NOMO-1 (cell line): Measurements from ENCODE around the gene NEAT1.
A peak's percentile ranks its signal among the peaks of the same experiment; 100 is the strongest.

Source experiments
- DNase-seq, 2 experiments: peaks; one replicate each; lab custom pipeline; 2025; ENCODE audit not compliant: unreplicated experiment in 2 of 2; lab: John Stamatoyannopoulos, UW

NEAT1 gene

DNA sequence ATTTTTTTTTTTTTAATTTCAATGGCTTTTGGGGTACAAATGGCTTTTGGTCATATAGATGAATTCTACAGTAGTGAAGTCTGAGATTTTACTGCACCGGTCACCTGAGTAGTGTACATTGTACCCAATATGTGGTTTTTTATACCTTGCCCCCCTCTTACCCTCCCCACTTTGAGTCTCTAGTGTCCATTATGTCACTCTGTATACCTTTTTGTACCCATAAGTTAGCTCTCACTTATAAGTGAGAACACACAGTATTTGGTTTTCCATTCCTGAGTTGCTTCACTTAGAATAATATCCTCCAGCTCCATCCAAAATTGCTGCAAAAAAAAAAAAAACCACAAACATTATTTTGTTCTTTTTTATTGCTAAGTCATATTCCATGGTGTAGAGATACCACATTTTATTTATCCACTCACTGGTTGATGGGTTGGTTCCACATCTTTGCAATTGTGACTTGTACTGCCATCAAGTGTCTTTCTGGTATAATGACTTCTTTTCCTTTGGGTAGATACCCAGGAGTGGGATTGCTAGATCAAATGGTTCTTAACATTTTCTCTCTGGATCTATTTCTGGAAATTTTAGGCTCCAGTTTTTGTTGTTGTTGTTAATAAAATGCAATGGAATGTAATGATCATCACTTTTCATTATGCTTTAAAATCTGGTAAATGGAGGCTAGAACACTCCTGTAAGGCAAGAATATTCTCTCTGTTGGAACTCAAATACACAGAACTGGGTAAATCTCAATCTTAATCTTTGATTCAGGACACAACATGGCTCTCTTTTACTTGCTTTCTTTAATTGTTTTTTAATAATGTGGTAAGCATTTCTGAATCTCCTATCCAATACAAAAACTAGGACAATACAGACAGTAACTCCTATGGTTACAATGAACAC is 10.3 kb downstream of the NEAT1 start:
- peak in 1 of 2 experiments; percentile 34 for DNase-seq

DNA sequence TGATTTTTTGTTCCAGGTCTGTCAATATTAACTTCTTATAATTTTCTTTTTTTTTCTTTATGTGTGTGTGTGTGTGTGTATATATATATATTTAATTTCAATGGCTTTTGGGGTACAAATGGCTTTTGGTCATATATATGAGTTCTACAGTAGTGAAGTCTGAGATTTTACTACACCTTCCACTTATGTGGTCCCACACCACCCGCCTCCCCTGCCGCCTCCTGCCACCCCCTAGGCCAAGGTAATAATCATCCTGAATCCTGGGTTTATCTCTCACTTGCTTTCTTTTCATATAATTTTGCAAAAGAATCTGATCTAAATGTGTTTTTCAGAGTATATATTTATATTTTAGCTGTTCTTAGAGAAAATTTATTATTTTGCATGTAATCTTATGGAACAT is 11.1 kb downstream of the NEAT1 start:
- no peak for DNase-seq

GRCh38 chr11:65434057-65434666 is 11.6 kb downstream of the NEAT1 start:
- no peak for DNase-seq

DNA sequence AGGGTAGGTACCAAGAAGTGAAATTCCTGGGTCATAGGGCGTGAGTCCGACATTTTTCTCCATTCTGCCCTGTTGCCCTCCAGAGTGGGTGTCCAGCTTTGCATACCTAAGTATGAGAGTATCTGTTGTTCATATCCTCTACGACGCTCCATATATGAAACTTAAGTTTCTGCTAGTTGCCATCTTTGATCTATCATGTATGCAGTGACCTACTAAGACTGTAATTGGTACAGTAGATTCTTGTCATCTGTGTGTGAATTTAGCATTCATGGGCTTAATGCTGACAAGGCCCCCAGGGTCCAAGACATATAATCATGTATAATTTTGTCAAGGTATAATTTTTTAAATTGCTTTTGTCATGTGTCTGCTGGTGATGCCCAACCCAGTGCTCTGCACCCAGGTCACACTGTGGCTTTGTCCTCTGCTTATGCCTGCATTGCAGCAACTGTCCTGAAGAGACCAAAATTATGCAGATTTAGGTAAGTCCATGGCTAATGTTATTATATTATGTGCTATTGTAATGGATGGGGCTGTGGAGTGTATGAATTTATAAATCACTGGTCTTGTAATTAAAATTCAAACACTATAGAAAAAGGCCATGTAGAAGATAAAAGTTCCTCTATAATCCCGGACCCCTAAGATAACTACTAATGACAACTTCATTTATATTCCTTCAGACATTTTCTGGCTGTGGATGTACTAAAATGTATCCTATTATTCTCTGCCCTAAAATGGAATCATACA is 12.2 kb downstream of the NEAT1 start:
- DNase-seq = no peak

DNA sequence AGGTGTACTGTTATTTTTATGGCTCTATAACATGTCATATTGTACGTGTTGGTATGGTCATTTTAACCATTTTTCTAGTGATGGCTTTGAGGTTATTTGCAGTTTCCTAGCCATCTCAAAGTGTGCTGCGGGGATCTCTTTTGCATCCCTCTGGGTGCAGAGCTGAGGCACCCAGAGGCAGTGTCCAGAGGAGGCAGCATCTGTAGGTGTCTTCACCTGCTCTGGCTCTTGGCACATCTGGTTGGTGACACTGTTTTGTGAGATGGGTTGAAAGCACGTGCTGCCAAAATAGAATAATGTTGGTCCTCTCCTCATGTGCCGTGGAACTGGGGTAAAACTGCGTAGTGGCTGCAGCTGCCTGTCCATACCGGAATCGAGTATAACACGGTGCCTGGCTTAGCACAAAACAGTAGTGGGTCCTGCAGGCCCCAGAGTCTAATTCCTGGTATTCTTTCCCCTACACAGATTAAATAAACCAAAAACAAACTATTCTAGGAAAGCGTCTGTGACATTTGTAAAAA is 12.9 kb downstream of the NEAT1 start:
- no peak for DNase-seq

DNA sequence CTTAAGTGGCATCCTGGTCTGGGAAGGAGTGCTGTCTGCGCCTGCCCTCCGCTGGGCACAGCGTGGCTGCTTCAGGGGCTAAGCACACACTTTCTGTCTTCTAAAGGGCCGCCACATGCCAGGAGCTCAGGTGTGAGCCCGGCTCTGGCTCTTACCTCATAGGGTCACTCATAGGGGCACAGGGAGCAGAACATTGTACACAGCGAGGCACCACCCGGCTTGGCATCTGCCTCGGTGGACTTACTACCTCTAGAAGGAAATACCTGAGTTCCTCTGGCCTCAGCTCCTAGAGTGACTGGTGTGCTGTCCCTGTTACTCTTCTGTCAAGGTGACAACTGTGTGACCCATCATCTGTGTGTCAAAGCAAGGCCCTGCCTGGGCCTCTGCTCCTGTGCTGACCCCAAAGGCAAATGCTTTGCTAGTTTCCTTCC is 13.4 kb downstream of the NEAT1 start:
- DNase-seq = no peak

GRCh38 chr11:65436412-65437032 is 13.9 kb downstream of the NEAT1 start:
- no peak for DNase-seq

DNA sequence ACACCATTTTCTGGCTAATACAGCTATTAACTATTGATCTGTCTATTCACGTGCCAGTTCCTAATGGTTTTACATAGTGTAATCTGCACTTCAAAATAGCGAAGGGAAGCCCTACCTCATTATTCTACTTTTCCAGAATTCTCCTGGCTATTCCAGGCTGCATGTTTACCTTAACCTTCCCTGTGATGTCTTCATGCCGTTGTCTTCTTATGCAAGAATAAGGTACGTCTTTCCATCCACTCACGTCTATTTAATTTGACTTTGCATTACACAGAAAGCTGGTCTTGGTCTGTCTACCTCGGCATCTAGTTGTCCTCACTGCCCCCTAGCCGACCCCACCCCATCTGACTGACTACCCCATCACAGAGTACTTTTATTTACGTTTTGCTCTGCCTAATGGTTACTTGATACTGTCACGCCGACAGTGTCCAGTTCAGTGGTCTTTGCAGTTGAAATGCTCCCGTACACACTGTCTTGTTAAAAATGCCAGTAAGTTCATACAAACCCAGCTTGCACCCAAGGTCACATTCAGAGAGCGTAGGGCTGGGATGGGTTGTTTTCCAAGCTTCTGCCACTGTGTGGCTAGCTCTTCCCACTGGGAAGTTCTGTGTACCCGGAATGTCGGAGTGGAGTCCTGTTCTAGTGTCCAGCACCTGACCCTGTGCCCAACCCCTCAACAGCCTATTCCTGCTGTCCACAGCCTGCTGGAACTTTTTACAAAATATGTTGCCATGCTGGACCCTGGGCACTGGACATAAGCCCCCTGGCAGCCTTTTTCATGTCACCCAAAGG is 15.0 kb downstream of the NEAT1 start:
- no peak for DNase-seq

DNA sequence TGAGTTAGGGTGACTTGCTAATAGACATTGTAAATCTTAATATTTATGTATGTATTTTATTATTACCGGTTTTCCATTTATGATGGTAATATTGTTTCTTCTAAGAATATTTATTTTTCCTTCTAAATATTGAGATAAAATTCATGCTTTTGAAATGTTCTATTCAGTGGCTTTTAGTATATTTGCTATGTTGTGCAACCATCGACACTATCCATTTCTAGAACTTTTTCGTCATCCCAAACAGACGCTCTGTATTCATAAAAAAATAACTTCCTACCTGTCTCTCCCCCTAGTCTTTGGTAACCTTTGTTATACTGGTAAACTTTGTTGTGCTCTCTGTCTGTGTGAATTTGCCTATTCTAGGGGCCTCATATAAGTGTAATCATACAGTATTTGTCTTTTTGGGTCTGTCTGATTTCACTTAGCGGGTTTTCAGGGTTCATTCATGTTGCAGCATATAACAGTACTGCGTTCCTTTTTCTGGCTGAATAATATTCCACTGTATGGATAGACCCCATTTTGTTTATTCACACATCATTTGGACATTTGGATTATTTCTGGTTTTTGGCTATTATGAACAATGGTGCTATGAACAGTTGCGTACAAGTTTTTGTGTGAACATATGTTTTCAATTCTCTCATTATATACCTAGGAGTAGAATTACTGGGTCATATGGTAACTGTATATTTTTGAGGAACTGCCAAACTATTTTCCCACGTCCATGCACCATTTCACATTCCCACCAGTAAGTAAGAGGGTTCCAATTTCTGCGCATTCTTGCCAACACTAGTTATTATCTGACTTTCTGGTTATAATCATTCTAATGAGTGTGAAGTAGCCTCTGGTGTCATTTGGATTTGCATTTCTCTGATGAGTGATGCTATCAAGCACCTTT is 15.9 kb downstream of the NEAT1 start:
- DNase-seq = no peak

DNA sequence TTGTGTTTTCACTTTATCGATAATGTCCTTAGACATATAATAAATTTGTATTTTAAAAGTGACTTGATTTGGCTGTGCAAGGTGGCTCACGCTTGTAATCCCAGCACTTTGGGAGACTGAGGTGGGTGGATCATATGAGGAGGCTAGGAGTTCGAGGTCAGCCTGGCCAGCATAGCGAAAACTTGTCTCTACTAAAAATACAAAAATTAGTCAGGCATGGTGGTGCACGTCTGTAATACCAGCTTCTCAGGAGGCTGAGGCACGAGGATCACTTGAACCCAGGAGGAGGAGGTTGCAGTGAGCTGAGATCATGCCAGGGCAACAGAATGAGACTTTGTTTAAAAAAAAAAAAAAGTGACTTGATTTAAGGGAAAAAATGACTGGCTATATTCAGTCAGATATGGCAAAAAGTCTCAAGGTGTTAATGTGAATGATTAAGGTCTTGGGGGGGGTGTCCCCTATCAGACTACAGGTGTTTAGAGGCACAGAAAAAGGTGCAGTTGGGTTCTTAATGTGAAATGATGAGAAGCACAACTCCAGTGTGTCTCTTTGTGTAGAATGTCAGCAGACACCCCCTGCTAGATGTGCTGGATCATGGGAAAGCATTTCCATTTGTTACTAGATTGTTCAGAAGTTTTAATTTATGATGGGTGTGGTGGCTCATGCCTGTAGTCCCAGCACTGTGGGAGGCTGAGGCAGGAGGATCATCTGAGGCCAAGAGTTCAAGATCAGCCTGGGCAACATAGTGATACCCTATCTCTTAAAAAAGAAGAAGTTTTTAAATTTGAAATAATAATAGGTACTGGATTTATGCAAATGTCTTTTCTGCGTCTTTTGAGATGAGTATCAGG is 17.0 kb downstream of the NEAT1 start:
- DNase-seq = no peak

- DNase-seq = peak; percentile 93 to 94
Measured at GRCh38 chr11:65440831-65441499, 18.4 kb downstream of the NEAT1 start.

DNA sequence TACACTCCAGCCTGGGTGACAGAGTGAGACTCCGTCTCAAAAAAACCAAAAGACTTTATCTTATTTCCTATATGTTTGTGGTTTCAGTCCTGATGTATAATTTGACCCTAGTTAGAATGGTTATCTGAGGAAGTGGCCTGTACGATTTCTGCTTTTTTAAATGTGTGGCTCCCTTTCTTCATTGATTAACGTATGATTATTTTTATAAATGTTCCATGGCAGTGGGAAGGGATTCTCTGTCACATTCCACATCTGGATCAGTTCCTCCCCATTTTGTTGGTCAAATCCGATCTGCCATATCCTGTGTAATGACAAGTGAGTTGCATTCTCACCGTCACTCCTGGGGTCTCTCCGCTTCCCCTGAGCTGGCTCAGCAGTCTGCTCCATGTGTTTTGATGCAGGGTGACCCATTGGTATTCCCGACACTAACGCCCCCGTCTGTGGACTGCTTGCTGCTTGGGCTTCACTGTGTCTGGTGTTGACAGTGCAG is 20.3 kb downstream of the NEAT1 start:
- peak in 1 of 2 experiments; percentile 69 for DNase-seq

DNA sequence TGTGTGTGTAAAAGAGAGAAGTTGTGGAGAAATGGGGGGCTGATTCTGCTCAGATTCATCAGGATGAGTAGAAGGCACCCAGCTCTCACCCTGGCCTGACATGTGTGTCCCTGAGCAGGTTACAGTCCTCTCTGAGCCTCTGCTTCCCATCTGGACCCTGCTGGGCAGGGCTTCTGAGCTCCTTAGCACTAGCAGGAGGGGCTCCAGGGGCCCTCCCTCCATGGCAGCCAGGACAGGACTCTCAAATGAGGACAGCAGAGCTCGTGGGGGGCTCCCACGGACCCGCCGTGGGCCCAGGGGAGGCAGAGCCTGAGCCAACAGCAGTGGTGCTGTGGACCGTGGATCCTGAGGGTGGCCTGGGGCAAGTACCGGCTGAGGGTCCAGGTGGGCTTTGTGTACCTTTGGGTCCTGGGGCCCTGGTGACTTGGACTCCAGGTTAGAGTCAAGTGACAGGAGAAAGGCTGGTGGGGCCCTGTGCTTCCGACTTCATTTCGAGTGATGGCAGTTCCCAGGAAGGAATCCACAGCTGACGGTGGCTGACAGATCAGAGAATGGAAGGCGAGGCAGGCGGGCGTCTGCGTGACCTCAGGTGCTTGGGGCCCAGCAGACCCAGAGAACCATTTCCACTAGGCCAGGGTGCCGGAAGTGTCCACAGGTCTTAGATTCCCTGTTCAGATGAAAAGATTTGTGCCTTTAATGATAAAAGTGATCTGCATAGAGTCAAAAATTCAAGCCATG is 21.9 kb downstream of the NEAT1 start:
- DNase-seq = no peak

- DNase-seq = no peak
Measured at GRCh38 chr11:65445101-65445603, 22.6 kb downstream of the NEAT1 start.

- DNase-seq = no peak
Measured at GRCh38 chr11:65445604-65446445, 23.2 kb downstream of the NEAT1 start.
